ENCODE measurements around the gene ZFHX3.
A peak's percentile ranks its signal among the peaks of the same experiment; 100 is the strongest.

Gene ZFHX3

GRCh38 chr16:73014768-73015167 lies 33.2 kb downstream of the ZFHX3 start:
- peaks cover 11% of the 10 kb centered on the region; the same call in 1 of the 2 replicates for H4K20me1 ChIP-seq (ENCODE audit: insufficient read depth, low read length)
- TF ChIP-seq CTCF (IDR thresholded peaks at IDR 0.05; ENCODE audit: low read depth, low read length) = no peak
- TF ChIP-seq EZH2phosphoT487 (IDR thresholded peaks at IDR 0.05; ENCODE audit: low read depth) = no peak
- no peaks in the 10 kb centered on the region for H3K27me3 ChIP-seq (ENCODE audit: low read depth, low read length)
- H3K9me3 ChIP-seq (ENCODE audit: insufficient read depth, low read length) = no peaks in the 10 kb centered on the region
- no peak overlapping the region for H2AFZ ChIP-seq (ENCODE audit: low read depth, low read length)
- peaks cover 38% of the 10 kb centered on the region for H3K79me2 ChIP-seq (ENCODE audit: low read length)
- H3K9ac ChIP-seq (ENCODE audit: low read length) = no peak overlapping the region
- no peaks in the 10 kb centered on the region for H3K36me3 ChIP-seq (replicated peaks; ENCODE audit: low read depth, low read length)
- peaks cover 43% of the 10 kb centered on the region for H3K4me1 ChIP-seq (ENCODE audit: low read length)
- no peak overlapping the region for H3K4me2 ChIP-seq (ENCODE audit: low read length)
- H3K27ac ChIP-seq (ENCODE audit: low read length) = no peak overlapping the region
- H3K4me3 ChIP-seq (ENCODE audit: low read length) = no peak overlapping the region

GRCh38 chr16:73013974-73014373 lies 34.0 kb downstream of the ZFHX3 start:
- H3K27me3 ChIP-seq (ENCODE audit: low read depth, low read length) = no peaks in the 10 kb centered on the region
- H3K9me3 ChIP-seq (ENCODE audit: insufficient read depth, low read length) = no peaks in the 10 kb centered on the region
- H3K79me2 ChIP-seq (ENCODE audit: low read length) = peaks cover 32% of the 10 kb centered on the region
- no peak overlapping the region for H3K4me3 ChIP-seq (ENCODE audit: low read length)
- TF ChIP-seq CTCF (IDR thresholded peaks at IDR 0.05; ENCODE audit: low read depth, low read length) (no peak), EZH2phosphoT487 (IDR thresholded peaks at IDR 0.05; ENCODE audit: low read depth) (no peak)
- no peaks in the 10 kb centered on the region for H3K36me3 ChIP-seq (replicated peaks; ENCODE audit: low read depth, low read length)
- no peak overlapping the region for H3K4me2 ChIP-seq (ENCODE audit: low read length)
- peaks cover 42% of the 10 kb centered on the region for H3K4me1 ChIP-seq (ENCODE audit: low read length)
- H2AFZ ChIP-seq (ENCODE audit: low read depth, low read length) = no peak overlapping the region
- no peak overlapping the region for H3K9ac ChIP-seq (ENCODE audit: low read length)
- H4K20me1 ChIP-seq (ENCODE audit: insufficient read depth, low read length) = peaks cover 11% of the 10 kb centered on the region; the same call in 1 of the 2 replicates
- no peak overlapping the region for H3K27ac ChIP-seq (ENCODE audit: low read length)

- Histone ChIP-seq H3K9ac (ENCODE audit: low read length) (no peak overlapping the region), H2AFZ (ENCODE audit: low read depth, low read length) (no peak overlapping the region), H3K4me3 (ENCODE audit: low read length) (no peak overlapping the region), H3K79me2 (ENCODE audit: low read length) (peaks cover 27% of the 10 kb centered on the region), H3K27ac (ENCODE audit: low read length) (no peak overlapping the region), H3K9me3 (ENCODE audit: insufficient read depth, low read length) (no peaks in the 10 kb centered on the region), H3K27me3 (ENCODE audit: low read depth, low read length) (no peaks in the 10 kb centered on the region), H3K4me2 (ENCODE audit: low read length) (no peak overlapping the region), H3K4me1 (ENCODE audit: low read length) (peaks cover 37% of the 10 kb centered on the region), H3K36me3 (replicated peaks; ENCODE audit: low read depth, low read length) (no peaks in the 10 kb centered on the region), H4K20me1 (ENCODE audit: insufficient read depth, low read length) (peaks cover 9% of the 10 kb centered on the region; the same call in 1 of the 2 replicates)
- TF ChIP-seq EZH2phosphoT487 (IDR thresholded peaks at IDR 0.05; ENCODE audit: low read depth) = no peak
Observed at GRCh38 chr16:73012341-73012740, 35.6 kb downstream of the ZFHX3 start.

- Histone ChIP-seq H3K9me3 (ENCODE audit: insufficient read depth, low read length) (no peaks in the 10 kb centered on the region), H3K79me2 (ENCODE audit: low read length) (peaks cover 23% of the 10 kb centered on the region), H3K4me2 (ENCODE audit: low read length) (no peak overlapping the region), H2AFZ (ENCODE audit: low read depth, low read length) (no peak overlapping the region), H3K9ac (ENCODE audit: low read length) (no peak overlapping the region), H3K27ac (ENCODE audit: low read length) (no peak overlapping the region), H3K4me3 (ENCODE audit: low read length) (no peak overlapping the region), H3K27me3 (ENCODE audit: low read depth, low read length) (no peaks in the 10 kb centered on the region), H3K36me3 (replicated peaks; ENCODE audit: low read depth, low read length) (no peaks in the 10 kb centered on the region), H3K4me1 (ENCODE audit: low read length) (peaks cover 33% of the 10 kb centered on the region), H4K20me1 (ENCODE audit: insufficient read depth, low read length) (peaks cover 5% of the 10 kb centered on the region; the same call in 1 of the 2 replicates)
- TF ChIP-seq CTCF (IDR thresholded peaks at IDR 0.05; ENCODE audit: low read depth, low read length) = peak; percentile 46
- TF ChIP-seq EZH2phosphoT487 (IDR thresholded peaks at IDR 0.05; ENCODE audit: low read depth) = no peak
Observed at GRCh38 chr16:73011926-73012325, 36.0 kb downstream of the ZFHX3 start.
